Osteoblast (primary cell): Measurements from ENCODE around the gene ANKS1B. TPM values are rescaled to one million over a fixed set of nuclear protein-coding genes. Genes with fewer than 3 reads are reported as not detected.

Experiments
- DNase-seq: peaks from one replicate; pipeline ENCODE4 v3.0.0; 2011; ENCODE audit warnings: low spot score, mixed read lengths; ENCODE audit not compliant: insufficient read length; ENCODE audit errors: missing footprints
- H2AFZ ChIP-seq: 2 replicates; pipeline ENCODE4 v1.6.0; 2011; ENCODE audit warnings: mild to moderate bottlenecking, low read length
- H3K27ac ChIP-seq: 2 replicates; pipeline ENCODE4 v1.5.1; 2011; ENCODE audit warnings: mild to moderate bottlenecking, low read depth, low read length, moderate library complexity
- H3K27me3 ChIP-seq: 2 replicates; pipeline ENCODE4 v1.6.0; 2012; ENCODE audit warnings: mild to moderate bottlenecking, control low read depth, inconsistent platforms, low read length, moderate library complexity; ENCODE audit not compliant: insufficient read depth
- H3K36me3 ChIP-seq: 2 replicates; pipeline ENCODE4 v1.5.1; 2011; ENCODE audit warnings: mild to moderate bottlenecking, low read length, control low read depth, moderate library complexity; ENCODE audit not compliant: insufficient read depth
- H3K4me1 ChIP-seq: 2 replicates; pipeline ENCODE4 v1.5.1; 2011; ENCODE audit warnings: mild to moderate bottlenecking, low read length, control low read depth, moderate library complexity; ENCODE audit not compliant: insufficient read depth
- H3K4me2 ChIP-seq: 2 replicates; pipeline ENCODE4 v1.6.0; 2011; ENCODE audit warnings: mild to moderate bottlenecking, low read length; ENCODE audit not compliant: insufficient read depth
- H3K4me3 ChIP-seq: fragments of 200-600 bp; sonication (generic); 3 replicates; pipeline ENCODE4 v1.5.1; 2012; ENCODE audit warnings: mild to moderate bottlenecking, low read length, inconsistent platforms; ENCODE audit not compliant: insufficient read depth
- H3K79me2 ChIP-seq: 2 replicates; pipeline ENCODE4 v1.6.0; 2012; ENCODE audit warnings: mild to moderate bottlenecking, low read length, control low read depth, inconsistent platforms; ENCODE audit not compliant: insufficient read depth
- H3K9me3 ChIP-seq: 2 replicates; pipeline ENCODE4 v1.5.1; 2011; ENCODE audit warnings: low read depth, low read length, control low read depth
- H4K20me1 ChIP-seq: 2 replicates; pipeline ENCODE4 v1.6.0; 2012; ENCODE audit warnings: mild to moderate bottlenecking, low read length, control low read depth; ENCODE audit not compliant: insufficient read depth
- total RNA-seq: library from RNA; depleted of rRNA; stranded (reverse); fragments of >200 nt; gene quantifications from 2 replicates; pipeline ENCODE4 v1.2.3, GENCODE V29; 2012
- TF ChIP-seq, protein P1 (sequence below): IDR thresholded peaks from 2 replicates; pipeline ENCODE4 v1.5.1; 2011; ENCODE audit warnings: mild to moderate bottlenecking, low read depth, low read length, moderate library complexity; ENCODE audit errors: extremely low read depth

The ANKS1B gene
- total RNA-seq, 1 donor = 2.2 TPM

DNA sequence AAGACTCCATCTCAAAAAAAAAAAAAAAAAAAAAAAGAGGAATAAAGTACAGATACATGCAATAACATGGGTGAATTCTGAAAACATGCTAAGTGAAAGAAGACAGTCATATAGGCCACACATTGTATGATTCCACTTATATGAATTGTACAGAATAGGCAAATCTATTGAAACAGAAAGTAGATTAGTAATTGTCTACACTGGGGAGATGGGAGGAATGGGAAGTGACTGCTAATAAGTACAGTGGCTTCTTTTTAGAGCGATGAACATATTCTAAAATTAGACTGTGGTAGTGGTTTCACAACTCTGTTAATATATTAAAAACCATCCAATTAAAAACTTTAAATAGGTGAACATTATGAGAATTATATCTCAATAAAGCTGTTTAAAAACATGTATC is 74.4 kb downstream of the ANKS1B start:
- H3K9me3 ChIP-seq = no peaks in the 10 kb centered on the region
- DNase-seq = no peak
- H2AFZ ChIP-seq = no peak overlapping the region
- TF ChIP-seq, protein P1, sequence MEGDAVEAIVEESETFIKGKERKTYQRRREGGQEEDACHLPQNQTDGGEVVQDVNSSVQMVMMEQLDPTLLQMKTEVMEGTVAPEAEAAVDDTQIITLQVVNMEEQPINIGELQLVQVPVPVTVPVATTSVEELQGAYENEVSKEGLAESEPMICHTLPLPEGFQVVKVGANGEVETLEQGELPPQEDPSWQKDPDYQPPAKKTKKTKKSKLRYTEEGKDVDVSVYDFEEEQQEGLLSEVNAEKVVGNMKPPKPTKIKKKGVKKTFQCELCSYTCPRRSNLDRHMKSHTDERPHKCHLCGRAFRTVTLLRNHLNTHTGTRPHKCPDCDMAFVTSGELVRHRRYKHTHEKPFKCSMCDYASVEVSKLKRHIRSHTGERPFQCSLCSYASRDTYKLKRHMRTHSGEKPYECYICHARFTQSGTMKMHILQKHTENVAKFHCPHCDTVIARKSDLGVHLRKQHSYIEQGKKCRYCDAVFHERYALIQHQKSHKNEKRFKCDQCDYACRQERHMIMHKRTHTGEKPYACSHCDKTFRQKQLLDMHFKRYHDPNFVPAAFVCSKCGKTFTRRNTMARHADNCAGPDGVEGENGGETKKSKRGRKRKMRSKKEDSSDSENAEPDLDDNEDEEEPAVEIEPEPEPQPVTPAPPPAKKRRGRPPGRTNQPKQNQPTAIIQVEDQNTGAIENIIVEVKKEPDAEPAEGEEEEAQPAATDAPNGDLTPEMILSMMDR = no peak
- H3K4me1 ChIP-seq = peaks cover 32% of the 10 kb centered on the region
- peak overlapping the region; percentile 59 for H3K4me2 ChIP-seq
- H3K79me2 ChIP-seq = no peaks in the 10 kb centered on the region
- H3K27me3 ChIP-seq = no peaks in the 10 kb centered on the region
- H4K20me1 ChIP-seq = no peaks in the 10 kb centered on the region
- peak overlapping the region; percentile 87 for H3K27ac ChIP-seq
- H3K36me3 ChIP-seq = no peaks in the 10 kb centered on the region
- no peak overlapping the region for H3K4me3 ChIP-seq

DNA sequence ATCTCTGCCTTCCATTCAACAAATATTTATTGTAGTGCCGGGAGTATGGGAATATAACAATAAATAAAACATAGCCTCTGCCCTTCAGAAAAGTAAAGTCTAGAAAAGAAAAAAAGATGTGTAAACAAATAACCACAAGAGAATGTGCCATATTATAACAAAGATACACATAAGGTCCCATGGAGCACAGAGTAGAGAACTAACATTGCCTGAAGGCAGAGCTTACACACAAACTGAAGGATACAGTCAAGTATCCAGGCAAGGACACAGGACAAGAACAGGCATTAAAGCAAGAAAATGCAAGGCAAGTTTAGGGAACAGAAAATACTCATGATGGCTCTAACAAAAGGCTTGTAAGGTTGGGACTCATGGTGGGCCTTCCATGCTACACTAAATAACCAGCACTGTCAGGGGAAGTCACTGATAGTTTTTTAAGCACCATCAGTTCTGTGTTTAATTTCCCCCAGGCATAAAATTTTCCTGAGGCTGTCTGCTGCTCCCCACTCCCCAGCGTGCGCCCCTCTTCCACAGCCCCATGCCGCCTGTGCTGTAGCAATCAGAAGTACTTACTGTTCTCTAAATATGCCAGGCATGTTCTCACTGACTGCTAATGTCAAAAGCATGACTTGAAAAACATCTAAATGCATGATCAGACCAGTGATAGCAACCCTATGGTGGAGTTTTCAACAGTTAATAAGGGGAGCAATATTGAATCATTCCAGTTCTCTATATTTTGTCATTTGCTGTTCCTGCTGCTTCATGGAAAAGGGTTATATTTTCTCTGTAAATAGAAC is 77.8 kb downstream of the ANKS1B start:
- Histone ChIP-seq H3K4me2 (no peak overlapping the region), H3K36me3 (no peaks in the 10 kb centered on the region), H3K27ac (no peak overlapping the region), H3K4me1 (peaks cover 16% of the 10 kb centered on the region), H3K27me3 (peaks cover 3% of the 10 kb centered on the region), H4K20me1 (no peaks in the 10 kb centered on the region), H3K4me3 (no peak overlapping the region), H2AFZ (no peak overlapping the region), H3K79me2 (no peaks in the 10 kb centered on the region), H3K9me3 (no peaks in the 10 kb centered on the region)
- TF ChIP-seq, protein P1 = no peak
- no peak for DNase-seq

DNA sequence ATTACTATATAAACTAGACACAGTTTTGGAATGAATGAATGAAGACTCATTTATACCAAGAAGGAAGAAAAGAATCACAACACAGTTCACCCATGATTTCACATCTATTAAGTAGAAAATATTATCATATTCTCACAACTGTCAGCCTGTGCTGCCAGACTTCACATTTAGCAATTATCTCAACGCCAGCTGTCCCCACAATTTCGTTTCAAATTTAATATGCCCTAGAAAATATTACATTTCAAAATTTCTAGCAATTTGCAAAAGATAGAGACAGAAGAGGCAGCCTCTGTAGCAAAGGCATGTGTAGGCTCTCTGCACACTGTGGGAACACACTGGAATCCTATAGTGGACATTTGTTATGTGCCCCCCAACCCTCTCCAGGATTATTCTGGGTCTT is 83.6 kb downstream of the ANKS1B start:
- no peak for DNase-seq
- Histone ChIP-seq H2AFZ (no peak overlapping the region), H3K36me3 (no peaks in the 10 kb centered on the region), H4K20me1 (no peaks in the 10 kb centered on the region), H3K4me3 (no peak overlapping the region), H3K27me3 (peaks cover 3% of the 10 kb centered on the region), H3K9me3 (no peaks in the 10 kb centered on the region), H3K27ac (no peak overlapping the region), H3K4me1 (no peaks in the 10 kb centered on the region), H3K79me2 (no peaks in the 10 kb centered on the region), H3K4me2 (no peak overlapping the region)
- TF ChIP-seq, protein P1 = no peak

DNA sequence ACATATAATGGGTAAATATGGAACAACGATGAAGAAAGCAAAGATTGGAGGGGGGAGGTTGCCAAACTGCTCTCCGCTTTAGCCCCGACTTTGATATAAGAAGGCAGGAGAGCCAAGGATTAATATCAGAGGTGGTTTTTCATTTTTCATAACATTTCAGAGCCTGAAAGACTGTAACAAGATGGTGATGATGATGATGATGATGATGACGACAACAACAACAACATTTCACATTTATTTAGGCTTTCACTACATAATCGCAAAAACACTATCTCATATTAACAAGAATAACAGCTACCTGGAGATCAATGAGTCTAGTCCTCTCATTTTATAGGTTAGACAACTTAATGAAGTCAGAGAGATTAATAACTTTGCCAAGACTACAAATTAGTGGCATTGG is 86.1 kb downstream of the ANKS1B start:
- no peak overlapping the region for H3K4me3 ChIP-seq
- TF ChIP-seq, protein P1 = no peak
- no peaks in the 10 kb centered on the region for H3K79me2 ChIP-seq
- H3K27me3 ChIP-seq = peaks cover 3% of the 10 kb centered on the region
- H2AFZ ChIP-seq = no peak overlapping the region
- no peaks in the 10 kb centered on the region for H3K4me1 ChIP-seq
- no peaks in the 10 kb centered on the region for H3K9me3 ChIP-seq
- no peak overlapping the region for H3K27ac ChIP-seq
- H3K4me2 ChIP-seq = no peak overlapping the region
- H3K36me3 ChIP-seq = no peaks in the 10 kb centered on the region
- no peak for DNase-seq
- H4K20me1 ChIP-seq = no peaks in the 10 kb centered on the region
